D721Med (cell line): ENCODE measurements around the gene TRAPPC2B.

Experiments used
- DNase-seq: peaks from one replicate; pipeline ENCODE4 v3.0.0; 2011; ENCODE audit warnings: low spot score; ENCODE audit not compliant: insufficient read length
- FAIRE-seq: peaks from 2 replicates; lab custom pipeline; 2011; peaks lifted over from hg19 to GRCh38; lab: Jason Lieb, UNC
- TF ChIP-seq, protein P1 (sequence below): IDR thresholded peaks from 2 replicates; pipeline ENCODE4 v1.5.1; 2012; ENCODE audit warnings: mild to moderate bottlenecking, control low read depth; ENCODE audit not compliant: insufficient read depth; ENCODE audit errors: missing control alignments

TRAPPC2B gene

DNA sequence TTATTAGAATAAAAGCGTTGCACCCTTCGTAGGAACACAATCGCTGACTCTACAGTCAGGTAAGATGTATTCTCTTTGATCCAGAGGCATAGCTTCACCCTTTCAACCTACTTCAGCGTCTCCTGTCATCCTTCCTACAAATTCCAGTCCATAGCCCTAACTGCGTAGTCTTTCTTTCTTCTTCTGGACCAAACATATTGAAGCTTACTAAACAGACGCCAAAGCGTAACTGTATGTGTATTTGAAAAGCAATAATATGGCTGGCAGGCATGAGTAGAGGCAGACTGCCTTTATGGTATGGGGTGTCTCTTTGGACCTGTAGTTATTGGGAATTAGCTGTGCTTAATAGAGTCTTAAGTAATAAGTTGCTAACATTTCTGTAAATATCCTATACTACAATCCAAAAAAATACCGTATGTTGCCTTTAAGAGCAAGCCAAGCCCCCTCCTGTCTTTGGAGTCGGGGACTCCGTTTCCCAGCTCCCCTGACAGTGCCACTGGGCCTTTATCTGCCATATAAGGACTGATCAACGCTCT is 25.9 kb downstream of the TRAPPC2B start:
- FAIRE-seq = peak; percentile 85
- TF ChIP-seq, protein P1, sequence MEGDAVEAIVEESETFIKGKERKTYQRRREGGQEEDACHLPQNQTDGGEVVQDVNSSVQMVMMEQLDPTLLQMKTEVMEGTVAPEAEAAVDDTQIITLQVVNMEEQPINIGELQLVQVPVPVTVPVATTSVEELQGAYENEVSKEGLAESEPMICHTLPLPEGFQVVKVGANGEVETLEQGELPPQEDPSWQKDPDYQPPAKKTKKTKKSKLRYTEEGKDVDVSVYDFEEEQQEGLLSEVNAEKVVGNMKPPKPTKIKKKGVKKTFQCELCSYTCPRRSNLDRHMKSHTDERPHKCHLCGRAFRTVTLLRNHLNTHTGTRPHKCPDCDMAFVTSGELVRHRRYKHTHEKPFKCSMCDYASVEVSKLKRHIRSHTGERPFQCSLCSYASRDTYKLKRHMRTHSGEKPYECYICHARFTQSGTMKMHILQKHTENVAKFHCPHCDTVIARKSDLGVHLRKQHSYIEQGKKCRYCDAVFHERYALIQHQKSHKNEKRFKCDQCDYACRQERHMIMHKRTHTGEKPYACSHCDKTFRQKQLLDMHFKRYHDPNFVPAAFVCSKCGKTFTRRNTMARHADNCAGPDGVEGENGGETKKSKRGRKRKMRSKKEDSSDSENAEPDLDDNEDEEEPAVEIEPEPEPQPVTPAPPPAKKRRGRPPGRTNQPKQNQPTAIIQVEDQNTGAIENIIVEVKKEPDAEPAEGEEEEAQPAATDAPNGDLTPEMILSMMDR = no peak
- DNase-seq = no peak

DNA sequence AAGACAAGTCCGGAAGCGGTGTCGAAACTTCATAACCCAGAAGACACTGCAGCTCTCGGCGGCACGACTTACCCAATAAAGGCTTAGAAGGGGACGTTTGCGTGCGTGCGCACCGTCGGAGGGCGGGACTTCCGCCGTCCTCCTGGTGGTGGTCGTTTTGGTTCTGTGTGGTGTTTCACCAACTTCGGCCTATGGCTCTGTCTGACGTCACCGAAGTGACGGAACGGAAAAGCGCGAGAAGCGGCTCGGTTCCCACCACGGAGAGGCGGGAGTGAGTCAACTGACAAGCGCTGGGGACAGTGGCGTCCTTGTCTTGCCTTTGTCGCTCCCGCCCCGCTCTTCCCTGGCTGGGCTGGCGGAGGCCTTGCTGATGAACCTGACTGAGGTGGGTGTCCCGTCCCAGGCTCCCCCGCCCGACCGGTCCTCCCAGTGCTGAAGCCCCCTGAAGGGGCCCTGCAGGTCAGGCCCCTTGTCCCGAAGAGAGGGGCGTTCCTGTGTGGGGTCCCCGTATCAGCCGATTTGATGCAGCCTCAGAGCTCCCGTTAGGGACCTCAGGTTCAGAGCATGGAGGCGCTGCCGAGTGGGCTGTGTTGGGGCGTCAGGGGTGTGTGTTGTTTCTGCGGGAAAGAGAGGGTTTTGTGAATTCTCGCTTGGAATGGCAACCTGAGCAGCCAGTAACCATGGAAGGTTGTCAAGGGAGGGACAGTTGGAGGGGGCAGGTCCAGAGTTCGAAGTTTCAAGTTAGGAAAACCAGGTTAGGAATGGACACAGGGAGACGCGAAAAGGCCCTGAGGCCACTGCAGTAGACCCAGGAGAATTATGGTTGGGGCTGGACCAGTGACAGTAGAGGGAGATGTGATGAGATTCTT is 26.6 kb downstream of the TRAPPC2B start, which contains the start of gene ZNF548:
TSS of gene ZNF548 (plus strand) at position 125 of the 869 bp plus-strand sequence. CDS start at position 371, 246 bp downstream.
- peak; percentile 84 for DNase-seq
- TF ChIP-seq, protein P1 = peak; percentile 7
- no peak for FAIRE-seq

DNA sequence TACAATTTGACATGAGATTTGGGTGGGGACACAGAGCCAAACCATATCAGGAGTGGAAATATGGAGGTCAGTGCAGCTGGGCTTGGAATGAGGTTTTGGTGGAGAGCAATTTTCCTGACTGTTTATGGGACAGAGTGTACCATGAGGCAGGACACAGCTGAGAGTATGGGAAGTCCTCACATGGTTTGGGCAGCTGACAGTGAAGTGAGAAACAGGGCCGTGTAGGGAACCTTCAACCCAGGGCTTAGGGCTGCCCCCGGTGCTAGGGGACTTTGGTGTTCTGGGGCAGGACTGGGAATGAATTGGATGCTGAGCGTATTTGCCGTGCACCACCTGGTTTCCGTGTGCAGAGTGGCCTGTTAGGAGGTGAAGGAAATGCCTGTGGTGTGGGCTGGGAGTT is 32.4 kb downstream of the TRAPPC2B start:
- DNase-seq (no peak), FAIRE-seq (no peak)
- TF ChIP-seq, protein P1 = no peak

DNA sequence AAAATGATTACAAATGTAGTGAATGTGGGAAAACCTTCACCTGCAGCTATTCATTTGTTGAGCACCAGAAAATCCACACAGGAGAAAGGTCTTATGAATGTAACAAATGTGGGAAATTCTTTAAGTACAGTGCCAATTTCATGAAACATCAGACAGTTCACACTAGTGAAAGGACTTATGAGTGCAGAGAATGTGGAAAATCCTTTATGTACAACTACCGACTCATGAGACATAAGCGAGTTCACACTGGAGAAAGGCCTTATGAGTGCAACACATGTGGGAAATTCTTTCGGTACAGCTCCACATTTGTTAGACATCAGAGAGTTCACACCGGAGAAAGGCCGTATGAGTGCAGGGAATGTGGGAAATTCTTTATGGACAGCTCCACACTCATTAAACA is 35.5 kb downstream of the TRAPPC2B start:
- no peak for DNase-seq
- FAIRE-seq = no peak
- TF ChIP-seq, protein P1 = no peak

DNA sequence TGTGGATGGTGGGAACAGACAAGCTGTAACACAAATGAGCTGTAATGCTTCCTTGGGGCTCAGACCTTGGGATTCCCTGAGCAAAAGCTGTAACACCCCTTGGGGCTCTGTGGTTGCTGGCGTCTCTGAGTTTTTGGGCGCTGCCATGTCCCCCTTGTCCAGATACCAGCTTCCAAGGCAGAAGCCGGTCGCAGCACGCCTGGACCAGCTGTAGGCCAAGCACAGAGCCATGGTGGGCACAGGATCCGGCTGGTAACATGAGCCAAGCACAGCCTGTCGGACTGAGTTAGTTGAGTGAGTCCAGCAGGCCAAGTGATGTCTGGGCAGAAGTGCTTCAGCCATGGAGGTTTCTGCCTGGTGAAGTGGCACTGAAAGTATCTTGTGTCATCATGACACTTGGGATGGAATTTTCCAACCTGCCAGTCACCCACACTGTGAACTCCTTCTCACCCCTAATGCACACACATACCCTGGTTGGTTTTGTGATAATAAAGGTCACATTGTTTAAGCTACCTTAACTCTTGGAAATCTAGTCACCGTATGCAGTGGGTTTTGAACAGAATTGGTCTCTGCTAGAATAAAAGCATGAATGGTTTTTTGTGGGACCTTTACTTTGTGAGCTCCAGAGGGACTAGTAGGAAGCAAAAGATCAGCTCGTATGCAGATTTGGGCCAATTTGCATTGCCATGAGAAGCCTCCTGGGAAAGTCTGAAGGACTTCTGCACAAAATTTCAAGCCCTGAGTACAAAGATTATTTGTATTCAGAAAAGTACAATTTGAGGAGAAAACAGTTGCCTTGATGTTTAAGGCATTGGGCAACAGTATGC is 40.6 kb downstream of the TRAPPC2B start:
- FAIRE-seq (no peak), DNase-seq (no peak)
- TF ChIP-seq, protein P1 = no peak

DNA sequence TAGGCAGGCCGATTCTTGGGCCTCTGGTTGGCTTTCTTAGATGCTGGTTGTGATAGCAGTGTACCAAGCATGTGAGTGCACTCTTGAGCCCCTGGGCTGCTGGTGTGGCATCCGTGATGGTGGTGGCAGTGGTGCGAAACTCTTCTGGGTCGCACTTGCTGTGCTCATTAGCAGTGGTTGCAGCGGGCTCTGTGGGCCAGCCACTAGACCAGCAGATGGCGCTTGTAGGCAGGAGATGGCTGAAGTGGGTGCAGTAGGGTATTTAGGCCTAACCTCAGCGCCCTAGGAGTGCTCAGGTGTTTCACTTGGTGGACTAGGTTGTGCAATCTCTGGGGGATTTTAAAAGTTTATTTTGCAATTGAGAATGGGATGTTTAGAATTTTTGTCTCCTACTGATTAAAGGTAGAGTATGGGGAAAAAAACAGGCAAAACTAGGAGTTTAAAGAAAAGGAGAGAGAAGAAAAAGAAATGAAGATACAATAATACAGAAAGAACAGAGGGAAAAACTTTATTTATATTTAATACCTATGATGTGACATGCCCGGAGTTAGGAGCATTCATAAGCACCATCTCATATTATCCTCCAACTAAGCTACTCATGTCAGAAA is 43.3 kb downstream of the TRAPPC2B start:
- TF ChIP-seq, protein P1 = peak; percentile 94
- DNase-seq (peak; percentile 75), FAIRE-seq (no peak)
